ENCODE measurements around the gene HTATIP2.
"Not testable (repeated sequence)": the region's sequence is repeated elsewhere in the genome, so short reads cannot be mapped to it uniquely, and the experiment has no call there.

HTATIP2 gene

GRCh38 chr11:20363500-20364340 is at the start of gene HTATIP2:
Gene HTATIP2 (plus strand): TSS chr11:20363714. CDS start chr11:20364238, 524 bp downstream.
- peak; percentile 24 for DNase-seq

GRCh38 chr11:20315800-20316199 is 47.7 kb upstream of the HTATIP2 start:
- no peak for DNase-seq

GRCh38 chr11:20321177-20321576 is 42.3 kb upstream of the HTATIP2 start:
- no peak for DNase-seq

- no peak for DNase-seq
Measured at GRCh38 chr11:20327377-20327935, 36.1 kb upstream of the HTATIP2 start.

- no peak for DNase-seq
Measured at GRCh38 chr11:20336056-20336455, 27.5 kb upstream of the HTATIP2 start.

GRCh38 chr11:20337526-20338154 is 25.9 kb upstream of the HTATIP2 start:
- DNase-seq: peak; percentile 48

- DNase-seq: no peak
Measured at GRCh38 chr11:20342347-20343141, 21.0 kb upstream of the HTATIP2 start.

- DNase-seq: no peak
Measured at GRCh38 chr11:20351136-20351535, 12.4 kb upstream of the HTATIP2 start.

- DNase-seq: no peak
Measured at GRCh38 chr11:20351751-20352262, 11.7 kb upstream of the HTATIP2 start.

GRCh38 chr11:20353829-20354434 is 9.6 kb upstream of the HTATIP2 start:
- DNase-seq: peak; percentile 45

GRCh38 chr11:20355221-20356219 is 8.0 kb upstream of the HTATIP2 start:
- peak; percentile 34 for DNase-seq

- no peak for DNase-seq
Measured at GRCh38 chr11:20357150-20357549, 6.4 kb upstream of the HTATIP2 start.

GRCh38 chr11:20360650-20361049 is 2.9 kb upstream of the HTATIP2 start:
- DNase-seq: no peak

- DNase-seq: no peak
Measured at GRCh38 chr11:20362481-20362880, 1.0 kb upstream of the HTATIP2 start.

- no peak for DNase-seq
Measured at GRCh38 chr11:20363149-20363499, 390 bp upstream of the HTATIP2 start.

GRCh38 chr11:20364341-20364792 is 853 bp downstream of the HTATIP2 start:
- DNase-seq: no peak

- DNase-seq: not testable (repeated sequence)
Measured at GRCh38 chr11:20365465-20365864, 2.0 kb downstream of the HTATIP2 start.

GRCh38 chr11:20367313-20367948 is 3.9 kb downstream of the HTATIP2 start:
- DNase-seq: no peak

GRCh38 chr11:20368438-20368837 is 4.9 kb downstream of the HTATIP2 start:
- DNase-seq: no peak

GRCh38 chr11:20369826-20370225 is 6.3 kb downstream of the HTATIP2 start:
- no peak for DNase-seq

Measured in NCI-H510A treated with DMSO at 0.1 percent for 48 hours (cell line).